NCI-H2107 treated with DMSO at 0.1 percent for 48 hours (cell line): ENCODE measurements around the gene TFAM.

ENCODE experiments used
- DNase-seq: peaks from one replicate; lab custom pipeline; 2025; ENCODE audit not compliant: unreplicated experiment; lab: John Stamatoyannopoulos, UW

The TFAM gene

GRCh38 chr10:58384999-58385783 lies at the start of gene TFAM:
TFAM (plus strand) TSS chr10:58385410; CDS start chr10:58385548, 138 bp downstream.
- peak; percentile 29 for DNase-seq

- no peak for DNase-seq
Observed at GRCh38 chr10:58336242-58336641, 49.0 kb upstream of the TFAM start.

GRCh38 chr10:58341422-58341821 lies 43.8 kb upstream of the TFAM start:
- no peak for DNase-seq

- no peak for DNase-seq
Observed at GRCh38 chr10:58341947-58342346, 43.3 kb upstream of the TFAM start.

GRCh38 chr10:58347967-58348366 lies 37.2 kb upstream of the TFAM start:
- DNase-seq = no peak

GRCh38 chr10:58348571-58349033 lies 36.6 kb upstream of the TFAM start:
- DNase-seq = no peak

GRCh38 chr10:58350023-58350422 lies 35.2 kb upstream of the TFAM start:
- DNase-seq = no peak

GRCh38 chr10:58350619-58351323 lies 34.4 kb upstream of the TFAM start:
- DNase-seq = no peak

GRCh38 chr10:58351616-58352578 lies 33.3 kb upstream of the TFAM start:
- DNase-seq = no peak

GRCh38 chr10:58352956-58353610 lies 32.1 kb upstream of the TFAM start:
- no peak for DNase-seq

GRCh38 chr10:58356756-58357155 lies 28.5 kb upstream of the TFAM start:
- no peak for DNase-seq

GRCh38 chr10:58358314-58358933 lies 26.8 kb upstream of the TFAM start:
- DNase-seq = no peak

GRCh38 chr10:58358947-58359346 lies 26.3 kb upstream of the TFAM start:
- no peak for DNase-seq

- no peak for DNase-seq
Observed at GRCh38 chr10:58359541-58359940, 25.7 kb upstream of the TFAM start.

GRCh38 chr10:58360412-58361004 lies 24.7 kb upstream of the TFAM start:
- no peak for DNase-seq

GRCh38 chr10:58361353-58361752 lies 23.9 kb upstream of the TFAM start:
- no peak for DNase-seq

GRCh38 chr10:58362027-58362789 lies 23.0 kb upstream of the TFAM start:
- DNase-seq = no peak

- no peak for DNase-seq
Observed at GRCh38 chr10:58367069-58367468, 18.1 kb upstream of the TFAM start.

GRCh38 chr10:58371473-58371872 lies 13.7 kb upstream of the TFAM start:
- no peak for DNase-seq
